TTC549 (cell line): ENCODE measurements around the gene CARD11.
A peak's percentile ranks its signal among the peaks of the same experiment; 100 is the strongest.

ENCODE experiments used
- FAIRE-seq: peaks from 2 replicates; lab custom pipeline; 2012; peaks lifted over from hg19 to GRCh38; lab: Jason Lieb, UNC

CARD11 gene

DNA sequence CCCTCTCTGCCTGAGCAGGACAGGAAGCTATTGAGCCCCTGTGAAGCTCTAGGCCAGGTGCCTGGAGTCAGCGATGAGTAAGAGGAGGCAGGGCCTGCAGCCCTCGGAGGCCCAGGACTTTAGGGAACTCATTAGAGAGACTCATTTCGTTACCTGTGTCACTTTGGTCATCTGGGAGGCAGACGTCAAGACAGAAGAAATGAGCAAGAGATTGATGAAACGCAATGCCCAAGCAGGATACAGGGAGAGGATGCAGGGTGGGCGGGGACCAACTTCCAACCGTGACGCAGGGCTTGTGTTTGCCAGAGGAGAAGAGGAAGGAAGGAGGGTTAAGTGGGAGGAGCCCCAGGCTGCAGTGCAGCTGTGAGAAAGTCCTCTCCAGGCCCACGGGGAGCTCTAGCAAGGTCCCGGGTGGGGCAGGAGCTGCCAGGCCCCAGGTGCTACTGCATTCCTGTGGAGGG, 173.2 kb downstream of the CARD11 start:
- FAIRE-seq = no peak

DNA sequence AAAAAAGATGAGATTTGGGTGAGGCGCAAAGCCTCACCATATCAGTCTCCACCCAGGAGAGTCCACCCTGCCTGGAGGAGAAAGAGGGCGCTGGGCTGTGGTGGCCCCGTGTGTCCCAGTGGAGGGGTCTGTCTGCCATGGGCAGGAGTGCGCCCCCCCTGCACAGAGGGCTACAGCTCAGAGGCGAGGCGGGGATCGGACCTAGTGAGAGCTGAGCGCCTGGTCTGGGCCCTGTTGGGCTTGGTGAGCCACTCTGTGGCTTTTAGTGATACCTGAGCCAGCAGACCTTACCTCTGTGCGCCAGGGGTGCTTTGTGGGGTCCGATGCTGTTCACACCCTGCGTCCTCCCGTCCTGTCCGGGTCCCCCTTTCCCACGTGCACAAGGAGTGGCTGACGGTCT, 173.7 kb downstream of the CARD11 start:
- FAIRE-seq = no peak

DNA sequence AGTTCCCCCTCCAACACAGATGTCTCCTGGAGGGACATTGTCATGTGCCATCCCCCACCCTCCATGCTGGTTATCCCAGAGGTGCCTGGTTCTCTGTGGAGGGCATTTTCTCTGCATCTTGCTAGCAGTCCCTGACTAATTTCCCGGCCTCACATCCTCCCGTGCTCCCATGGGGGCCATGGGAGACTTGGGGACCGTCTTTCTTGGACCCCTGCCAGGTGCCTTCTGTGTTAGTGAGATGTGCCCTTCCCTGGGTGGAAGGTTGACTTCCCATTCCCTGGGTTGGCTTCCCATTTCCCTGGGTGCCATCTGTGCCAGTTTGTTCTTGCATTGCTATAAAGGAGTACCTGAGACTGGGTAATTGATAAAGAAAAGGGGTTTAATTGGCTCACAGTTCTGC, 177.1 kb downstream of the CARD11 start:
- FAIRE-seq = no peak

DNA sequence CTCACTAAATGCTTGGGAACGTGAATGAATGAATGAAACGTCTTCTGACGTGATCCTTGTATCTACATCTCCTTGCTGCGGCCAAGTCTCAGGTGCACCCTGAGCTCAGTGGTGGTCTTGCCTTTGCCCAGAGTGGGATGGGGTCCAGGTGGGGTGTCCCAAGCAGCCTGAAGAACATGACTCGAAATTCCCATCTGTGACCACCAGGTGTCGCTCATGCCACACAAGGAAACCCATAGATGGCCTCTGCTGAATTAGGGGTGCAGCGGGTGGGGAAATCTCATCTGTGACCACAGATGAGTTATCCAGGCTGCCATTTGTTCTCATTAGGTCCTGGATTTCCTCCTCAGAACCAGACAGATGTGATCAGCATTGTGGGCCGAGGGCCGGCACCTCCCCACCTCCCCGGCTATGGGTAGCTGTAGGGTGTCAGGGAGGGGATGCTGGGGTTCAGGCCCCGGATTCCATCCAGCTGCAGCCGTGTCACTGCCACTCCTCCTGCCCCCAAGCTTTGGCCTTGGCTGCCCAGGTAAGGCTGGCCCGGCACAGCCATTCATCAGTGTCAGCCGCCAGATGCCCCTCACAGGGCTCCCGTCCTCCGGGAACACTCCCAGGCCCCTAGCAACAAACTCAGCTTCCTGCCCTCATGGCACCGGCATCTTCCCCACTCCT, 178.5 kb downstream of the CARD11 start:
- no peak for FAIRE-seq

DNA sequence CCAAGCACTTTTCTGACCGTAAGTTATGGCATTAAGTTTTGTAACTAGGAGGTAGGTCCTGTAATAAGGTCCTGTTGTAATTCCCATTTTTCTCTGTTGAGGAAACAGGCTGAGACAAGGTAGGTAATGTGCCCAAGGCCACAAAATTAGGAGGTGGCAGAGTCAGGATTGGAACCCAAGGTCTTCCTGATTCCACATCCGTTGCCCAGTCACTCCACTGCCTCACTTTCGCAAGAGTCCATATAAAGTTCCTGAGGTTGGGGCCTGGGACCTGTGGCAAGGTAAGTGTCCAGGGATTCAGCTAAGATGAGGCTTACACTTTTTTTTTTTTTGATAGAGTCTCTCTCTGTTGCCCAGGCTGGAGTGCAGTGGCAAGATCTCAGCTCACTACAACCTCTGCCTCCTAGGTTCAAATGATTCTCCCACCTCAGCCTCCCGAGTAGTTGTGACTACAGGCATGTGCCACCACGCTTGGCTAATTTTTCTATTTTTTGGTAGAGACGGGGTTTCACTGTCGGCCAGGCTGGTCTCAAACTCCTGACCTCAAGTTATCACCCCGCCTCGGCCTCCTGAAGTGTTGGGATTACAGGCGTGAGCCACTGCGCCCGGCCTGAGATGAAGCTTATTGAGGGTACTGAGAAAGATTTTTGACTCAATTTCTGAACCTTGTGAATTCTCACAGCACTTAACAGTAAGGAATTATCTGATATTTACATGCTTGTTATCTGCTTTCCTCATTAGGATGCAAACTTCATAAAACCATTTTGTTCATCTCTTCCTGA, 179.3 kb downstream of the CARD11 start:
- no peak for FAIRE-seq

DNA sequence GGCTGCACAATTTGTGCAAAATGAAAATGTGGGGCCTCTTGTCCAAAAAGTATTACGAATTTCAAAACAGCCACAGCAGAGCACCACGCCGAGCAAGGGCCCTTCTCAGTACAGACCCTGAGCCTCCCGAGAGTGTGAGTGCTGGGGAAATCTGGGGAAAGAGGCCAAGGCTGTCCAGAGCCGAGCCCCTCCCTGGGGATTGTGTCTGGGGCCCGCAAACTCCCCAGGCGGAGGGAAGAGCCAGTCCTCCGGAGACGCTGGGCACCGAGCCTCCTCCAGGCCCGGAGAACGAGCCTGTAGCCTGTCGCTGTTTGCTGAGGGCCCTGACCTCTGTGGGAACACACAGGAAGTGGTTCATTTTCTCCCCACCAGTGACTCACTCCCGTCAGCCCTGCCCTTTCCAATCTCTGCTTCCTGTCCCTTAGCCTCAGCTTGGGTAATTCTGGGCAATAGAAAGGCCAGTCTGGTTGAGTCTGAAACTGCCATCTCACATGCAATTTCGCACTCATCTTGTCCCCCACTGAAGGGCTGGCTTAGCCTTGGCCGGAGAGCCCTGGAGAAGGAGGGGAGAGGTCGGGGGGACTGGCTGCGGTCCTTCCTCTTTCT, 180.1 kb downstream of the CARD11 start:
- FAIRE-seq = peak; percentile 62

DNA sequence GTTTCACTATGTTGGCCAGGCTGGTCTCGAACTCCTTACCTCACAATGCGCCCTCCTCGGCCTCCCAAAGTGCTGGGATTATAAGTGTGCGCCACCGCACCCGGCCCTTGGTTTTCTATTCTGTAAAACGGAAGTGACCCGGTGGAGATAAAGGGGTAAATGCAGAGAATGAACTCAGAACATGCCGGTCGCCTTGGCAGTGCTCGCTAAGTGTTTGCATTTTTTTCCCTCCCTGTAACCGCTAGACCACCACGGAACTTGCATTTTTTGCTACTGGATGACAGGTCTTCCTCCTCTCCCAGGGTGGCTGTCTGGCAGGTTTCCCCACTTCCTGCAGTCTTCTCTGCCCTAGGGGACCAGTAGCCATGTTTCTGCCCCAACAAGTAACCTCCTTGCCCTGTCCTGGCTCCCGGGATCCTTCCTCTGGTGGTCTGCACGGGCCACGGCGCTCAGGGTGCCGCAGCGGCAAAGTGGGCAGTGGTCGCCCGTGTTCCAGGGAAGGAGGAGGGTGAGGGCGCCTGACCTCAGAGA, 180.8 kb downstream of the CARD11 start:
- FAIRE-seq = no peak

DNA sequence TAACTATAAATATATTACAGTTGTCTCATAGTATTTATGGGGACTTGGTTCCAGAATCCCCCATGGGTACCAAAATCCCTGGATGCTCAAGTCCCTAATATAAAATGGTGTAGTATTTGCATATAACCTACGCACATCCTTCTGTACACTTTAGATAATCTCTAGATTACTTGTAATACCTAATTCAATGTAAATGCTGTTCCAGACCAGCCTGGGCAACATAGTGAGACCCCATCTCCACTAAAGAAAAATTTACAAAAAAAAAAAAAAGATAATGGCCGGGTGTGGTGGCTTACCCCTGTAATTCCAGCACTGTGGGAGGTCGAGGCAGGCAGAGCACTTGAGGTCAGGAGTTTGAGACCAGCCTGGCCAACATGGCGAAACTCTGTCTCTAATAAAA, 182.2 kb downstream of the CARD11 start:
- no peak for FAIRE-seq

DNA sequence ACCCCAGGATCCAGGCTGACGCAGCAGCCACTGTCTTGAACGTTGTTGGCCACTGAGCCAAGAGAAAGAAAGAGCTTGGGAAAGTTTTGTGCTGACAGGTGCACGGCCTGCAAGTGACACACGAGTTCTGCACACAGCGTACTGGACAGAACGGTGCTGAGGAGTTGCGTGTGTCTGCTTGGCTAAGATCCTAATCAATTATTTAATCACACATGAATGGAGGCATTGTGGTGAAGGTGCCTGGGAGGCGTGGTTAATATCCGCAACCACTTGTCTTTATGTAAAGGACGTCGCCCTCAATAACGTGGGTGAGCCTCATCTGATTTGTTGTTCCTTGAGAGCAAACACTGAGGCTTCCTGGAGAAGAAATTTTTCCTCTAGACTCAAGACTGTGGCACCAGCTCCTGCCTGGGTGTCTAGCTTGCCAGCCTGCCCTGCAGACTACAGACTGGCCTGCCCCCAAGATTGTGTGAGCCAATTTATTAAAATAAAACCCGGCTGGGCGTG, 183.0 kb downstream of the CARD11 start:
- no peak for FAIRE-seq

DNA sequence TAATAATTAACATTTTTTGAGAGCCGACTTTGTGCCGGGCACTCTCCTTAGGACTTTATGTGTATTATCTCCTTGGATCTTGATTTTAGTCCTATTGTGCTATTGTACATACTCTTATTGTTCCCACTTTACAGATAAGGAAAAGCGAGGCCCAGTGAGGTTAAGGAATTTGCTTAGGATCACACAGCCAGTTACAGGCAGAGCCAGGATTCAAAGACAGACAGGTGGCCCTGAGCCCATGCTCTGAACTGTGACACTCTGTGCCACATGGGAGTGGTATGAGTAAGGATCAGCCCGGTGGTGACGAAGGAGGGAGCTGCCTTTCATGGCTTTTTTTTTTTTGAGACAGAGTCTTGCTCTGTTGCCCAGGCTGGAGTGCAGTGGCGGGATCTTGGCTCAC, 183.7 kb downstream of the CARD11 start:
- no peak for FAIRE-seq

DNA sequence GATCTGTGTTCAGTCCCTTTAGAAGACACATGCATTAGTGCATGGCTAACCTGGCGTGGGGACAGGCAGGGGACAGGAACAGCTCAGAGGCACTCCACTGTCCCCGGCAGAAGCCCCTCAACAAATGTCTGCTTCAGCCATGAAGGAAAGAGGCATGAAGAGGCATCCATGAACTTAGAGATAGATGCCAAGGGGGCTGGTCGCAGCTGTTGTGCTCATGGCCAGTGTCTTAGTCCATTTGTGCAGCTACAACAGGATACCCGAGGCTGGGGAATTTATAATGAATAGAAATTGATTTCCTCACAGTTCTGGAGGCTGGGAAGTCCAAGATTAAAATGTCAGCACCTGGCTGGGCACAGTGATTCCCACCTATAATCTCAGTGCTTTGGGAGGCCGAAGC, 185.0 kb downstream of the CARD11 start:
- no peak for FAIRE-seq

DNA sequence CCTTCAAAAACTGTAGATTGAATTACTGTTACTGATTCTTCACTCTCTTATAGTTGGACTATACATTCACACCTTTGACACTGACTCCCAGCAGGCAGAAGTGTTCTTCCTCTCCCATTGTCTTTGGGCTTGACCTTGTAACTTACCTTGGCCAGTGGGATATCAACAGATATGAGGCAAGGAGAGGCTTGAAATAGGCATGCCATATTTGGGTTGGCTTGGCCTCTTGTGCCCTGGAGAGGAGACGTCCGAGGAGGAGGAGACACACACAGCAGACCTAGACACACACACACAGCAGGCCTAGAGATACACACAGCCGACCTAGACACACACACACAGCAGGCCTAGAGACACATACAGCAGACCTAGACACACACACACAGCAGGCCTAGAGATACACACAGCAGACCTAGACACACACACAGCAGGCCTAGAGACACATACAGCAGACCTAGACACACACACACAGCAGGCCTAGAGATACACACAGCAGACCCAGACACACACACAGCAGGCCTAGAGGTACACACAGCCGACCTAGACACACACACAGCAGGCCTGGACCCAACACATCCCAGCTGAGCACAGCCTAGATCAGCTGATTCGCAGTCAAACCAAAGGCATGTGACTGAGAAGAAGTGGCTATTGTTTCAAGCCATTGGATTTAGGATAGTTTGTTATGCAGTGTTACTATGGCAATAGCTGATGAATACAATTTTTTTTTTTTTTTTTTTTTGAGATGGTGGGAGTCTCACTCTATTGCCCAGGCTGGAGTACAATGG, 187.1 kb downstream of the CARD11 start:
- FAIRE-seq = no peak
